Activated T-cell treated with anti-CD3 and anti-CD28 coated beads, Interleukin-2, amount 50 U/mL, for 4 hours (primary cell): Measurements from ENCODE around the gene PIP5K1C. TPM values are rescaled to one million over a fixed set of nuclear protein-coding genes. Genes with fewer than 3 reads are reported as not detected.

ENCODE experiments used
- ATAC-seq, 2 donors: fragments of 200-7000 bp; cut with Tn5 transposase; one replicate each; pipeline ENCODE4 v1.10.0; 2021
- DNase-seq: peaks from one replicate; pipeline ENCODE4 v3.0.0-alpha.2; 2020
- H3K27me3 Mint-ChIP-seq: one replicate; pipeline ENCODE4 v1.8.0; 2021; ENCODE audit warnings: low read depth, mixed read lengths
- H3K36me3 Mint-ChIP-seq: one replicate; pipeline ENCODE4 v1.8.0; 2022; ENCODE audit warnings: mixed read lengths; ENCODE audit not compliant: insufficient read depth
- H3K4me1 Mint-ChIP-seq: one replicate; pipeline ENCODE4 v1.8.0; 2021; ENCODE audit warnings: low read depth, mixed read lengths
- H3K4me3 Mint-ChIP-seq: one replicate; pipeline ENCODE4 v1.8.0; 2021; ENCODE audit warnings: mild to moderate bottlenecking, moderate library complexity, mixed read lengths
- H3K9me3 Mint-ChIP-seq: one replicate; pipeline ENCODE4 v1.8.0; 2021; ENCODE audit warnings: mixed read lengths
- total RNA-seq, 3 donors: library from RNA; stranded (reverse); gene quantifications; one replicate each; pipeline ENCODE4 v1.2.1, GENCODE V29; 2021

The PIP5K1C gene
- total RNA-seq, 3 donors from 2014 or later: 12.1 to 20.9 (median 16.7) TPM

DNA sequence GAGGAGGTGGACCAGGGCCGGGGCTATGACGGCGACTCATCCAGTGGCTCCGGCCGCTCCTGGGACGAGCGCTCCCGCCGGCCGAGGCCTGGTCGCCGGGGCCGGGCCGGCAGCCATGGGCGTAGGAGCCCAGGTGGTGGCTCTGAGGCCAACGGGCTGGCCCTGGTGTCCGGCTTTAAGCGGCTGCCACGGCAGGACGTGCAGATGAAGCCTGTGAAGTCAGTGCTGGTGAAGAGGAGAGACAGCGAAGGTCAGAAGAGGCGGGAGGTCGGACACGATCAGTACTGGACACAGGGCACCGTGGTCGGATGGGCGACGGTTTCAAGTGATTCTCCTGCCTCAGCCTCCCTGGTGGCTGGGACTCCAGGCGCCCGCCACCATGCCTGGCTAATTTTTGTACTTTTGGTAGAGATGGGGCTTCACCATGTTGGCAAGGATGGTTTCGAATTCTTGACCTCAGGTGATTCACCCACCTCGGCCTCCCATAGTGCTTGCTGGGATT lies 30.2 kb upstream of the PIP5K1C start:
- DNase-seq: no peak
- H3K27me3 Mint-ChIP-seq: no peaks in the 10 kb centered on the region
- no peak for ATAC-seq
- H3K4me3 Mint-ChIP-seq: no peak overlapping the region
- no peaks in the 10 kb centered on the region for H3K4me1 Mint-ChIP-seq
- H3K9me3 Mint-ChIP-seq: no peaks in the 10 kb centered on the region
- peaks cover 3% of the 10 kb centered on the region for H3K36me3 Mint-ChIP-seq

GRCh38 chr19:3725640-3726310 lies 25.5 kb upstream of the PIP5K1C start:
- Mint-ChIP-seq H3K4me3 (no peak overlapping the region), H3K9me3 (no peaks in the 10 kb centered on the region)

DNA sequence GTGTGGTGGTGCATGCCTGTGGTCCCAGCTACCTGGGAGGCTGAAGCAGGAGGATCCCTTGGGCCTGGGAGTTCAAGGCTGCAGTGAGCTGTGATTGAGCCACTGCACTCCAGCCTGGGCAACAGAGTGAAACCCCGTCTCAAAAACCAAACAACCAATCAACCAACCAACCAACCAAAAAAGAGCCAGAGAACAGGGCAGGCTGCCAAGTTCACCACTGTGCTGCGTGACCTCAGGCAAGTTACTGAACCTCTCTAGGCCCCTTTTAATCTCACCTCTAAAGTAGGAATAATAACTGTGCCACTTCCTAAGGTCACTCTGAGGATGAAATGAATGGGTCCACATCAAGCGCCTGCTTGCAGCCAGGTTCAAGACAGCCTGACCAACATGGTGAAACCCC lies 24.9 kb upstream of the PIP5K1C start:
- ATAC-seq: no peak
- no peak for DNase-seq
- Mint-ChIP-seq H3K27me3 (peaks cover 4% of the 10 kb centered on the region), H3K4me3 (no peak overlapping the region), H3K4me1 (peaks cover 12% of the 10 kb centered on the region), H3K9me3 (no peaks in the 10 kb centered on the region), H3K36me3 (no peaks in the 10 kb centered on the region)

More at GRCh38 chr19:3725640-3726310, 25.5 kb upstream of the PIP5K1C start:
- H3K36me3 Mint-ChIP-seq: no peaks in the 10 kb centered on the region
- no peak for ATAC-seq
- peaks cover 4% of the 10 kb centered on the region for H3K27me3 Mint-ChIP-seq
- no peak for DNase-seq
- H3K4me1 Mint-ChIP-seq: peaks cover 12% of the 10 kb centered on the region

DNA sequence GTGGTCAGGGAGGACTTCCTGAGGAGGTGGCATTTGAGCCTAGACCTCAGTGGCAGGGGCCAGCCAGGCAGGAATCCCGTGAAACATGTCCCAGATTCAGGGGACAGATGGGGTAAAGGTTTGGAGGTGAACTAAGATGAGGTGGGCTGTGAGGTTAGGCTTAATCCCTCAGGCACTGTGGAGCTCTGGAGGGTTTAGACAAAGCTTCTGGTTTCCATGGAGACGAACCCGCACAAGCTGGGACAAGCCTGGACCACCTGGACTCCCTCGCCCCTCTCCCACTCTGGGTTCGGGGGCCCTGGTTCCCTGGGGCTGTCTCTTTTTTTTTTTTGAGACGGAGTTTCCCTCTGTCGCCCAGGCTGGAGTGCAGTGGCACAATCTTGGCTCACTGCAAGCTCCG lies 23.6 kb upstream of the PIP5K1C start:
- ATAC-seq: no peak
- H3K27me3 Mint-ChIP-seq: peaks cover 6% of the 10 kb centered on the region
- H3K4me1 Mint-ChIP-seq: peaks cover 16% of the 10 kb centered on the region
- no peaks in the 10 kb centered on the region for H3K9me3 Mint-ChIP-seq
- H3K4me3 Mint-ChIP-seq: no peak overlapping the region
- no peaks in the 10 kb centered on the region for H3K36me3 Mint-ChIP-seq
- DNase-seq: no peak

GRCh38 chr19:3723110-3723488 lies 22.8 kb upstream of the PIP5K1C start:
- no peak for DNase-seq
- Mint-ChIP-seq H3K4me1 (peaks cover 16% of the 10 kb centered on the region), H3K36me3 (no peaks in the 10 kb centered on the region), H3K9me3 (no peaks in the 10 kb centered on the region), H3K4me3 (no peak overlapping the region), H3K27me3 (peaks cover 6% of the 10 kb centered on the region)
- no peak for ATAC-seq

- peaks cover 6% of the 10 kb centered on the region for H3K27me3 Mint-ChIP-seq
- peak overlapping the region; percentile 69 for H3K4me3 Mint-ChIP-seq
Observed at GRCh38 chr19:3722443-3723109, 22.3 kb upstream of the PIP5K1C start.

DNA sequence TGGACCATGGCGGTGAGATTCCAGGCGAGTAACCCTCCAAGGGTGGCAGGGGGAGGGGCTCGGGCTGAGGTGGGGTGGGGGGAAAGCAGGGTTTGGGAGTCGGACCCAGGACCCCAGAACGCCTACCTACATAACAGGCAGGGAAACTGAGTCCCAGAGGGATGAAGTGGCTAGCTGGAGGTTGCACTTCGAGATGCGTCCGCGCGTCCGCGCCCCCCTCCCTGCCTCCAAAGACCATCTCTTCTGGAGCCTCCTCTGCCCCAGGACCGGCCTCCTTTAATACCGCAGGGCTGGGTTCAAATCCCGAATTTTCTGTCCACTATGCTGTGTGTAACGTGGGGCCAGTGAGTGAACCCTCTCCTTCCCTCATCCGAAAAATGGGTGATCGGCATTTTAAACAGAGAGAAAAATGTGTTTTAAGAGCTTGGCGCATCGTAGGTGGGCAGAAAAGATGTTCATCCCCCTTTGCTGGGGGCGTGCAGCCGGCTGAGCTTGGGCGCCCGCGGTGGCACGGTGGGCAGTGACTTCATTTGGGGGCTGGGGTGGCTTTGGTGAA lies 21.7 kb upstream of the PIP5K1C start:
- Mint-ChIP-seq H3K36me3 (no peaks in the 10 kb centered on the region), H3K4me3 (peak overlapping the region; percentile 69), H3K4me1 (peaks cover 16% of the 10 kb centered on the region), H3K9me3 (no peaks in the 10 kb centered on the region), H3K27me3 (peaks cover 6% of the 10 kb centered on the region)
- no peak for ATAC-seq
- no peak for DNase-seq

More at GRCh38 chr19:3722443-3723109, 22.3 kb upstream of the PIP5K1C start:
- H3K4me1 Mint-ChIP-seq: peaks cover 16% of the 10 kb centered on the region
- ATAC-seq: no peak
- H3K9me3 Mint-ChIP-seq: no peaks in the 10 kb centered on the region
- no peak for DNase-seq
- no peaks in the 10 kb centered on the region for H3K36me3 Mint-ChIP-seq

GRCh38 chr19:3721131-3721886 lies 21.0 kb upstream of the PIP5K1C start:
- peaks cover 6% of the 10 kb centered on the region for H3K27me3 Mint-ChIP-seq
- H3K9me3 Mint-ChIP-seq: no peaks in the 10 kb centered on the region
- H3K4me1 Mint-ChIP-seq: peaks cover 16% of the 10 kb centered on the region
- DNase-seq: peak; percentile 82
- H3K4me3 Mint-ChIP-seq: peak overlapping the region; percentile 69
- peak; percentile 92 to 94 for ATAC-seq
- H3K36me3 Mint-ChIP-seq: no peaks in the 10 kb centered on the region

- H3K27me3 Mint-ChIP-seq: peaks cover 6% of the 10 kb centered on the region
- H3K4me3 Mint-ChIP-seq: no peak overlapping the region
- H3K36me3 Mint-ChIP-seq: no peaks in the 10 kb centered on the region
- H3K9me3 Mint-ChIP-seq: no peaks in the 10 kb centered on the region
- ATAC-seq: no peak
- no peak for DNase-seq
- peaks cover 16% of the 10 kb centered on the region for H3K4me1 Mint-ChIP-seq
Observed at GRCh38 chr19:3720349-3720917, 20.2 kb upstream of the PIP5K1C start.

- H3K27me3 Mint-ChIP-seq: peaks cover 6% of the 10 kb centered on the region
- H3K9me3 Mint-ChIP-seq: no peaks in the 10 kb centered on the region
- ATAC-seq (no peak), DNase-seq (no peak)
- H3K4me1 Mint-ChIP-seq: peaks cover 16% of the 10 kb centered on the region
- no peaks in the 10 kb centered on the region for H3K36me3 Mint-ChIP-seq
- no peak overlapping the region for H3K4me3 Mint-ChIP-seq
Observed at GRCh38 chr19:3719868-3720267, 19.6 kb upstream of the PIP5K1C start.

- DNase-seq (no peak), ATAC-seq (no peak)
- Mint-ChIP-seq H3K9me3 (no peaks in the 10 kb centered on the region), H3K4me3 (no peak overlapping the region), H3K27me3 (peaks cover 3% of the 10 kb centered on the region), H3K4me1 (peaks cover 11% of the 10 kb centered on the region), H3K36me3 (no peaks in the 10 kb centered on the region)
Observed at GRCh38 chr19:3716147-3716668, 15.9 kb upstream of the PIP5K1C start.

DNA sequence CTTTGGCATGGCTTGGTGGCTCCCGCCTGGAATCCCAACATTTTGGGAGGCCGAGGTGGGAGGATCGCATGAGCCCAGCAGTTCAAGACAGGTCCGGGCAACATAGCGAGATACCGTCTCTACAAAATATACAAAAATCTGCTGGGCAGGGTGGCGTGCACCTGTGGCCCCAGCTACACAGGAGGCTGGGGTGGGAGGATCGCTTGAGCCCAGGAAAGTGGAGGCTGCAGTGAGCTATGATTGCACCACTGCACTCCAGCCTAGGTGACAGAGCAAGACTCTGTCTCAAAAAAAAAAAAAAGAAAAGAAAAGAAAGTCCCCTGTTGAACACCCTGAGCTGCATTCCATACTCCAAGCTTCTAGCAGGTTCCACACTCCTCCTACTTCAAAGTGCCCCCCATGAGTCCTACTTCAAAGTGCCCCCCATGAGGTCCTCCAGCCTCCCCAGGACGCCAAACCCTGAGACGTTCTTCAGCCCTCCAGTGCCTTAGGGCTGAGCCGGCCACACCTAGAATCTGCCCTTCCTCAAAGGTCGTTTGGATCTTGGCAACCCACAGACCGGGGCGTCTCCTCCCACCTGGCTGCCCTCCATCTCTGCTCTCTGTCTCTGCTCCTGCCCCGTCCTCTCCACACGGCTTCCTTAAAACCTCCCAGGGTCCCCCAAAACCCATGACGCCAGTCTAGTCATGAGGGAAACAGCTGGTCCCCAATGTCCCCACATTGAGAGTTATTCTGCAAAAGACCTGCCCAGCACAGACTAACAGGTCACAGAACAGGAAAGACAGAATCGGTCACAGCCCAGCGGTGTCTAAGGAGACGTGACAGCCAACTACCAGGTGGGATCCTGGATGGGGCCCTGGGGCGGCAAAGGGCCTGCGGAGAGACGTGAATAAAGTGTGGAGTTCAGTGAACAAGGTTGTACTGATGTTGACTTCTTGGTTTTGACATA lies 12.7 kb upstream of the PIP5K1C start:
- Mint-ChIP-seq H3K36me3 (no peaks in the 10 kb centered on the region), H3K27me3 (peaks cover 4% of the 10 kb centered on the region), H3K9me3 (no peaks in the 10 kb centered on the region), H3K4me1 (peaks cover 5% of the 10 kb centered on the region), H3K4me3 (no peak overlapping the region)
- ATAC-seq: no peak
- no peak for DNase-seq

DNA sequence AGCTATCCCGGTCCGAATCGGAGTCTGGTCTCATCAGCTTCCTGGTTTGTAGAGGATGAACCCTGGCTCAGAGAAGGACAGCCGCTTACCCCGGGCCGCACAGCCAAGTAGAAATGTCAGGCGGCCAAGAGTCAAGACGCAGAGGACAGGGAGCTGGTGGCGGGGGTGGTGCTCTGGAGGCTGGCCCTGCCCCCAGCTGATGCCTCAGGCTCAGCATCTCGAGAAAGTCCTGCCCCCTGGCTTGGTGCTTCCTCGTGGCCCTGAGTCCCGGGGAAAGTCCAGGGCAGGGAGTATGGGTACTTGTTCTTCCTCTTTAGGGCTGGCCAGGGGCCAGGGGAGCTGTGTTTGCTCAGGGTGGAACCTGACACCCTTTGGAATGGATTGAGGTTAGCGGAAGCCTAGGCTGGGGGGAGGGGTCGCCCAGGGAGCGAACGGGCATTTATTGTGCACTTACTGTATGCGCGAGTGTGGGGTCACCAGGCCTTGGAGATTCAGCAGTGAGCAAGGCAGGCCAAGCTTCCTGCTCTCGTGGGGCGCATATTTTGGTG lies 10.1 kb upstream of the PIP5K1C start:
- ATAC-seq (no peak), DNase-seq (no peak)
- Mint-ChIP-seq H3K9me3 (no peaks in the 10 kb centered on the region), H3K27me3 (peaks cover 4% of the 10 kb centered on the region), H3K4me1 (peaks cover 7% of the 10 kb centered on the region), H3K4me3 (peak overlapping the region; percentile 2), H3K36me3 (no peaks in the 10 kb centered on the region)
